Fibroblast of lung (primary cell): ENCODE results near the gene NRP1. TPM values are rescaled to one million over a fixed set of nuclear protein-coding genes. Genes with fewer than 3 reads are reported as not detected.

Experiments used
- DNase-seq, 2 donors: peaks; one replicate each; pipeline versions ENCODE4 v3.0.0 to v3.0.0-alpha.2; 2010; ENCODE audit warnings: low read depth in 2 of 2
- H2AFZ ChIP-seq: 2 replicates; pipeline ENCODE4 v1.5.1; 2012; ENCODE audit warnings: low read length, control low read depth, inconsistent platforms
- H3K27ac ChIP-seq: 2 replicates; pipeline ENCODE4 v1.5.1; 2011; ENCODE audit warnings: low read length, control low read depth; ENCODE audit not compliant: insufficient read depth
- H3K27me3 ChIP-seq: 2 replicates; pipeline ENCODE4 v1.5.1; 2011; ENCODE audit warnings: mild to moderate bottlenecking, low read length; ENCODE audit not compliant: control insufficient read depth, insufficient read depth
- H3K36me3 ChIP-seq: 2 replicates; pipeline ENCODE4 v1.5.1; 2011; ENCODE audit warnings: low read length; ENCODE audit not compliant: control insufficient read depth, insufficient read depth
- H3K4me1 ChIP-seq: 2 replicates; pipeline ENCODE4 v1.5.1; 2011; ENCODE audit warnings: low read length; ENCODE audit not compliant: control insufficient read depth, insufficient read depth; ENCODE audit errors: extremely low read depth
- H3K4me2 ChIP-seq: 2 replicates; pipeline ENCODE4 v1.5.1; 2011; ENCODE audit warnings: low read length, control low read depth; ENCODE audit not compliant: insufficient read depth; ENCODE audit errors: extremely low read depth
- H3K4me3 ChIP-seq, 4 experiments: fragments of 200-600 bp in 1 of 4; sonication (generic) in 1 of 4; replicated peaks in 1 of 4; 2 replicates each; pipeline ENCODE4 v1.5.1; 2011 to 2016; ENCODE audit warnings: low read length in 4 of 4, low read depth in 3 of 4, mild to moderate bottlenecking in 3 of 4, control low read depth in 2 of 4, inconsistent platforms in 1 of 4, mixed read lengths in 1 of 4; ENCODE audit not compliant: insufficient read depth in 1 of 4; ENCODE audit errors: control extremely low read depth in 1 of 4
- H3K79me2 ChIP-seq: 2 replicates; pipeline ENCODE4 v1.5.1; 2012; ENCODE audit warnings: mild to moderate bottlenecking, low read length, inconsistent platforms; ENCODE audit not compliant: control insufficient read depth, insufficient read depth
- H3K9ac ChIP-seq: 2 replicates; pipeline ENCODE4 v1.5.1; 2011; ENCODE audit warnings: mild to moderate bottlenecking, low read length, control low read depth; ENCODE audit not compliant: insufficient read depth
- H3K9me3 ChIP-seq: 2 replicates; pipeline ENCODE4 v1.5.1; 2012; ENCODE audit warnings: low read depth, low read length; ENCODE audit not compliant: control insufficient read depth, insufficient read depth
- H4K20me1 ChIP-seq: 2 replicates; pipeline ENCODE4 v1.5.1; 2011; ENCODE audit warnings: low read length; ENCODE audit not compliant: control insufficient read depth, insufficient read depth; ENCODE audit errors: extremely low read depth
- EZH2 ChIP-seq: IDR thresholded peaks from 2 replicates; pipeline ENCODE4 v1.5.1; 2012; ENCODE audit warnings: low read length, control low read depth, mild to moderate bottlenecking; ENCODE audit errors: missing control alignments
- polyA plus RNA-seq, 2 donors: library from polyadenylated mRNA; depleted of rRNA in 1 of 2; stranded (reverse) in 1 of 2; unstranded in 1 of 2; fragments of >200 nt; gene quantifications; 2 replicates each; pipeline ENCODE4 v1.2.1, GENCODE V29; 2011 to 2012; ENCODE audit warnings: missing spikeins in 1 of 2
- total RNA-seq: library from RNA; depleted of rRNA; stranded (reverse); fragments of >200 nt; gene quantifications from 2 replicates; pipeline ENCODE4 v1.2.1, GENCODE V29; 2014
- TF ChIP-seq, protein P1 (sequence below), 2 donors: IDR thresholded peaks in 1 of 2; conservative IDR thresholded peaks in 1 of 2; 1 replicate in 1 of 2; 2 replicates in 1 of 2; pipeline ENCODE4 v1.5.1; 2011 to 2012; ENCODE audit warnings: low read length in 2 of 2, control low read depth in 1 of 2, inconsistent platforms in 1 of 2, low read depth in 1 of 2, mild to moderate bottlenecking in 1 of 2

Gene NRP1
- total and polyA plus RNA-seq, 2 donors (not counting 1 experiment from before 2014, with no cell fraction given) = 187 to 373 TPM

- peaks cover 23% of the 10 kb centered on the region for H3K4me1 ChIP-seq
Observed at GRCh38 chr10:33199731-33200232, 134.7 kb downstream of the NRP1 start.

GRCh38 chr10:33198610-33199009 is 135.9 kb downstream of the NRP1 start:
- Histone ChIP-seq H3K9me3 (no peaks in the 10 kb centered on the region), H4K20me1 (no peaks in the 10 kb centered on the region), H3K4me3 (no peak overlapping the region), H2AFZ (no peak overlapping the region), H3K27ac (no peak overlapping the region), H3K36me3 (peaks cover 12% of the 10 kb centered on the region), H3K79me2 (peaks cover 4% of the 10 kb centered on the region), H3K27me3 (no peaks in the 10 kb centered on the region), H3K4me2 (no peak overlapping the region), H3K9ac (no peak overlapping the region), H3K4me1 (peaks cover 32% of the 10 kb centered on the region)
- TF ChIP-seq, protein P1, sequence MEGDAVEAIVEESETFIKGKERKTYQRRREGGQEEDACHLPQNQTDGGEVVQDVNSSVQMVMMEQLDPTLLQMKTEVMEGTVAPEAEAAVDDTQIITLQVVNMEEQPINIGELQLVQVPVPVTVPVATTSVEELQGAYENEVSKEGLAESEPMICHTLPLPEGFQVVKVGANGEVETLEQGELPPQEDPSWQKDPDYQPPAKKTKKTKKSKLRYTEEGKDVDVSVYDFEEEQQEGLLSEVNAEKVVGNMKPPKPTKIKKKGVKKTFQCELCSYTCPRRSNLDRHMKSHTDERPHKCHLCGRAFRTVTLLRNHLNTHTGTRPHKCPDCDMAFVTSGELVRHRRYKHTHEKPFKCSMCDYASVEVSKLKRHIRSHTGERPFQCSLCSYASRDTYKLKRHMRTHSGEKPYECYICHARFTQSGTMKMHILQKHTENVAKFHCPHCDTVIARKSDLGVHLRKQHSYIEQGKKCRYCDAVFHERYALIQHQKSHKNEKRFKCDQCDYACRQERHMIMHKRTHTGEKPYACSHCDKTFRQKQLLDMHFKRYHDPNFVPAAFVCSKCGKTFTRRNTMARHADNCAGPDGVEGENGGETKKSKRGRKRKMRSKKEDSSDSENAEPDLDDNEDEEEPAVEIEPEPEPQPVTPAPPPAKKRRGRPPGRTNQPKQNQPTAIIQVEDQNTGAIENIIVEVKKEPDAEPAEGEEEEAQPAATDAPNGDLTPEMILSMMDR (conservative IDR thresholded peaks at IDR 0.05 in 1 of 2, IDR thresholded peaks at IDR 0.05 in 1 of 2; ENCODE audit: low read depth in 1 of 2, low read length in 2 of 2) = no peak
- TF ChIP-seq EZH2 = no peak
- no peak for DNase-seq

More at GRCh38 chr10:33199731-33200232, 134.7 kb downstream of the NRP1 start:
- Histone ChIP-seq H2AFZ (no peak overlapping the region), H3K36me3 (peaks cover 12% of the 10 kb centered on the region), H3K79me2 (peaks cover 4% of the 10 kb centered on the region), H3K27me3 (no peaks in the 10 kb centered on the region), H3K9me3 (no peaks in the 10 kb centered on the region), H4K20me1 (no peaks in the 10 kb centered on the region), H3K27ac (no peak overlapping the region), H3K9ac (no peak overlapping the region), H3K4me3 (no peak overlapping the region), H3K4me2 (no peak overlapping the region)
- no peak for TF ChIP-seq EZH2
- TF ChIP-seq, protein P1 (conservative IDR thresholded peaks at IDR 0.05 in 1 of 2, IDR thresholded peaks at IDR 0.05 in 1 of 2; ENCODE audit: low read depth in 1 of 2, low read length in 2 of 2) = no peak
- DNase-seq = no peak

DNA sequence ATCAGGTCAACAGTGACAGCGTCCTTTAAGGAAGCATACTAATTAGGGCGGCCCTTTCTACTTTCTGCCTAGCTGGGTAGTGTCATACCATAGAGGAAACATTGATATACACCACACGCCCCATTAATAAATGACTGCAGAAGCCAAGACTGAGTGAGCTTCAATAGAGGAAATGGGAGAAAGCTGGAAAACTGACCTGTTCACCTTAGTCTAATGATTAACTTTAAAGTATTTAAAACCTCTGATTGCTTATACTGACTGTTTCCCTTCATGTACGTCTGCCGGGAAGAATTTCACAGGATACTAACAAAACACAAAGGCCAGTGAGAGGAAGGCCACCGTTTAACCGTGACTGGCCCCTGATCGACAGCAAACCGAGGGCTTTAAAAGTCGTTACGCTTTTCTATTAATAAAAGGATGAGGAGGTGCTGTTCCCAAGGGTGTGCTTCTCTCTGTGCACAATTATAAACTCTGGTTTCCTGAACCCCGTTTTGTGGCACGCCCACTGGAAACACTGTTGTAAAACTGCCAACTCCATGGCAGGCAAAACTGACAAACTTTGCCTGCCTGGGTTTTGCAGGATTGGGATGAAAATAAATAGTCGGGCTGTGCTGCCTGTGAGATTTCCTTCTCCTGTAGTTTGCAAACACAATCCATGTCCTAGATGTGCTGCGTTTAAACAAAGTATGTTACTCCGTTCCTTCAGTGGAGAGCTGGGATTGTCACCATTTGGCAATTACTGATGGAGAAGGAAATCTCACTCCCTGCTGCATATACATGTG is 137.6 kb downstream of the NRP1 start:
- peak overlapping the region; percentile 53 for H3K4me2 ChIP-seq

More for the DNA sequence above, 137.6 kb downstream of the NRP1 start:
- Histone ChIP-seq H3K9me3 (no peaks in the 10 kb centered on the region), H2AFZ (no peak overlapping the region), H3K79me2 (peaks cover 4% of the 10 kb centered on the region), H3K36me3 (peaks cover 10% of the 10 kb centered on the region), H4K20me1 (no peaks in the 10 kb centered on the region), H3K4me3 (no peak overlapping the region), H3K27me3 (no peaks in the 10 kb centered on the region), H3K9ac (no peak overlapping the region), H3K27ac (peak overlapping the region; percentile 51), H3K4me1 (peaks cover 32% of the 10 kb centered on the region)
- TF ChIP-seq, protein P1 (conservative IDR thresholded peaks at IDR 0.05 in 1 of 2, IDR thresholded peaks at IDR 0.05 in 1 of 2; ENCODE audit: low read depth in 1 of 2, low read length in 2 of 2) = no peak
- no peak for TF ChIP-seq EZH2
- peak; percentile 22 to 37 for DNase-seq
